ENCODE measurements around the gene HPGDS. TPM values are rescaled to one million over a fixed set of nuclear protein-coding genes. Genes with fewer than 3 reads are reported as not detected.

HPGDS gene
- total RNA-seq, 1 donor: not detected

DNA sequence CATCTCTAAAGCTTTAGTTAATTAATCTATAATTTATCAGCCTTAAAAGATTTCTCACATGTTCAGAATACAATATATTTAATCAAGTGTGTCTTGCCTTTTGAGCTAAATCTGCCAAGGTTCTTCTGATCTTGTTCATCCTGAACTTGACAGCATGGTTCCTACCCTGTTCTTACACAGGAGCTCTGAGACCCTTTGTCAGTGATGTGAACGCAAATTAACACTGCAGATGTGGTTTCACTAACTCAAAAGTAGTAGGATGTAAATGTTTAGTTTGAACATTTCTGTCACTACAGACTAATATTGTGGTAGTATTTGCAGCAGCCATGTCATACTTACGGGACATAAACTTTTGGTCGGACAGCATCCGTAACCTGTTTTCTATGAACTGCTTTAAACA lies 75.6 kb downstream of the HPGDS start:
- H3K4me3 ChIP-seq (ENCODE audit: low read depth, low read length): no peak overlapping the region
- TF ChIP-seq, protein P1, sequence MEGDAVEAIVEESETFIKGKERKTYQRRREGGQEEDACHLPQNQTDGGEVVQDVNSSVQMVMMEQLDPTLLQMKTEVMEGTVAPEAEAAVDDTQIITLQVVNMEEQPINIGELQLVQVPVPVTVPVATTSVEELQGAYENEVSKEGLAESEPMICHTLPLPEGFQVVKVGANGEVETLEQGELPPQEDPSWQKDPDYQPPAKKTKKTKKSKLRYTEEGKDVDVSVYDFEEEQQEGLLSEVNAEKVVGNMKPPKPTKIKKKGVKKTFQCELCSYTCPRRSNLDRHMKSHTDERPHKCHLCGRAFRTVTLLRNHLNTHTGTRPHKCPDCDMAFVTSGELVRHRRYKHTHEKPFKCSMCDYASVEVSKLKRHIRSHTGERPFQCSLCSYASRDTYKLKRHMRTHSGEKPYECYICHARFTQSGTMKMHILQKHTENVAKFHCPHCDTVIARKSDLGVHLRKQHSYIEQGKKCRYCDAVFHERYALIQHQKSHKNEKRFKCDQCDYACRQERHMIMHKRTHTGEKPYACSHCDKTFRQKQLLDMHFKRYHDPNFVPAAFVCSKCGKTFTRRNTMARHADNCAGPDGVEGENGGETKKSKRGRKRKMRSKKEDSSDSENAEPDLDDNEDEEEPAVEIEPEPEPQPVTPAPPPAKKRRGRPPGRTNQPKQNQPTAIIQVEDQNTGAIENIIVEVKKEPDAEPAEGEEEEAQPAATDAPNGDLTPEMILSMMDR (IDR thresholded peaks at IDR 0.05; ENCODE audit: insufficient read depth, low read depth, low read length): no peak
- DNase-seq (ENCODE audit: low read depth): no peak

DNA sequence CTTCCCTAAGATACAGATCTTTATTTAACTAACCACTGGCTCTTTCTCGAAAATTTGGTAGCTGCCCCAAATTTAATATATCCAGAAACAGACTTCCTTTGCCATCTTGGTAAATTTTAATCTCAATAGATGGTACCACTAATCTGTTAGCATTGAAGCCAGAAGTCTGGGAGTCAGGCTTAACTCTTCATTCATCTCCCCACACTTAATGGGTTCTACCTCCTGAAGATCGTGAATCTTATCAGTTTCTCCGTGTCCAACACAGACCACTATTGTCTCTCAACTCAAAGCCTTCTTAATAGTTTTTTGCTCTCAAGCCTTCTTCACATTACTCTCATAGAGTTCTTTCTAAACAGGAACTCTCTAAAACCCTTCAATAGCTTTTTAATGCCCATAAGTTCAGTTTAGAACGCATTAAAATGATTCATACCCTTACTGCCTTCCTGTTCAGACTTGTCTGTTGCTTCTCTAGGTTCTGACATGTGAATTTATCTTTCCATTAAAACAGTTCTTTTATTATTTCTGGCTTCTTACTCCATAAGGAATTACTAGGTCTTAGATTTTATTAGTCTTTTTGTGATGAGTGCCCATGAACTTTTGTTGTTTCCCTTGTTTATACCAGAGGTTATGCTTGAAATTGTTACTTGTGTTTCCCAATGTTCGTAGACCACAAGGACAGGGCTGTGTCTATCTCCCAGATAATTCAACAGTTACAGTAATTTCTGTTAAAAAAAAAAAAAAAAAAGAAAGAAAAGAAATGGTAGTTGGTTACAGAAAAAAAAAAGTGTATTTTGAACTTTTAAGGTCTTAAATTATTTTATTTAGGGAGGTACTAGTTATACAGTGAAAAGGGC lies 80.2 kb downstream of the HPGDS start:
- no peak overlapping the region for H3K4me3 ChIP-seq (ENCODE audit: low read depth, low read length)
- TF ChIP-seq, protein P1 (IDR thresholded peaks at IDR 0.05; ENCODE audit: insufficient read depth, low read depth, low read length): no peak
- peak; percentile 25 for DNase-seq (ENCODE audit: low read depth)

DNA sequence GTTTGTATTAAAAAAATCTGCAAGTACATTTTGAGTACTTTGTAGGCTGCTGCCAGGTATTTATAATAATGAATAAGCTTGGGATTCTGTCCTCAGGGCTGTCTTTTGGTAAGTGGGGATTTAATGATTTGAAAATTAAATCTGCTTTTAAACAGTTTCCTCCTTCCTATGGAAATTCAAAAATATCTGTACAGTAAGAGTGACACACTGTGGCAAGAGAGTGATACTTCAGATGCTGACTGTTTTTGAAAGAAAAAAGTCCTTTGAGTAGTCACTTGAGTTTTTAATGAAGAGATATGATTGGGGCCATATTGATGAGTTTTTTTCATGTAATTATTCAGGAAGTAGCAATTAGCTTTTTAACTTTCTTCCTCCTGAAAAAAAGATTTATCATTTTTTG lies 85.8 kb downstream of the HPGDS start:
- DNase-seq (ENCODE audit: low read depth): no peak
- TF ChIP-seq, protein P1 (IDR thresholded peaks at IDR 0.05; ENCODE audit: insufficient read depth, low read depth, low read length): no peak
- H3K4me3 ChIP-seq (ENCODE audit: low read depth, low read length): no peak overlapping the region

DNA sequence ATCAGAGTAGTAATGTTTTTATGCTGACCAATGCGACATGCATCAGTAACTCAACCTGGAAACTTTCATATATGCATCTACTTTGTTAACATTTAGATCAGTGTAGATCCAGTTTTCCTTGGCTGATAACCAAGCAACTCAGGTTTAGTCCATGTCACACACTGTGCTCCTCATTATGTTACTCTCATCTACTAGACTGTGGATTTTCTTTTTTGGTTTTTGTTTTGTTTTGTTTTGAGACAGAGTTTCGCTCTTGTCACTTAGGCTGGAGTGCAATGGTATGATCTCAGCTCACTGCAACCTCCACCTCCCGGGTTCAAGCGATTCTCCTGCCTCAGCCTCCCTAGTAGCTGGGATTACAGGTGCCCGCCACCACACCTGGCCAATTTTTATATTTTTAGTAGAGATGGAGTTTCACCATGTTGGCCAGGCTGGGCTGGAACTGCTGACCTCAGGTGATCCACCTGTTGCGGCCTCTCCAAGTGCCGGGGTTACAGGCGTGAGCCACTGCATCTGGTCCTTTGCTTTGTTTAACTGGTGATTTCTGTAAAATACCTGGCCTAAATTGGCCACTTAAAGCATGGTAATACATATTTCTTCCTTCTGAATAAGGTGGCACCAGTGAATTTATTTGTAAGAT lies 86.4 kb downstream of the HPGDS start:
- no peak for DNase-seq (ENCODE audit: low read depth)
- TF ChIP-seq, protein P1 (IDR thresholded peaks at IDR 0.05; ENCODE audit: insufficient read depth, low read depth, low read length): no peak
- H3K4me3 ChIP-seq (ENCODE audit: low read depth, low read length): no peak overlapping the region

DNA sequence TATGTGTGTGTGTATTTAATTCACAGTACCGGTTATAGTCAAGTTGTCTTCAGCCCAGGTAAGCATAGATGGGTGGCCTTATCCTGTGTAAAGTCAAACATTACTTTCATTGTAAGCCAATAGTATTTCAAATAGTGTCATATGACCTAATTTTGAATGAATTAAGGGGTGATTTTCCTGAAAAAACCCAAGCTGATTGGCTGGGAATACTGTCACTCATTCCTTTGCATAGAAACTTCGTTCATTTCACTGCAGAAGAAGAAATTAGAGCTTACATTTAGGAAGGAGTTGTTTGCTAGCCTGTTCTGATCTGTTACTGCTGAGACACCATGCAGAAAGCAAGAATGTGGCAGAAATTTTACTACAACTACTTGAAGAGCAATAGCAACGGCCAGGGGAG lies 89.6 kb downstream of the HPGDS start:
- TF ChIP-seq, protein P1 (IDR thresholded peaks at IDR 0.05; ENCODE audit: insufficient read depth, low read depth, low read length): no peak
- no peak for DNase-seq (ENCODE audit: low read depth)
- H3K4me3 ChIP-seq (ENCODE audit: low read depth, low read length): no peak overlapping the region

DNA sequence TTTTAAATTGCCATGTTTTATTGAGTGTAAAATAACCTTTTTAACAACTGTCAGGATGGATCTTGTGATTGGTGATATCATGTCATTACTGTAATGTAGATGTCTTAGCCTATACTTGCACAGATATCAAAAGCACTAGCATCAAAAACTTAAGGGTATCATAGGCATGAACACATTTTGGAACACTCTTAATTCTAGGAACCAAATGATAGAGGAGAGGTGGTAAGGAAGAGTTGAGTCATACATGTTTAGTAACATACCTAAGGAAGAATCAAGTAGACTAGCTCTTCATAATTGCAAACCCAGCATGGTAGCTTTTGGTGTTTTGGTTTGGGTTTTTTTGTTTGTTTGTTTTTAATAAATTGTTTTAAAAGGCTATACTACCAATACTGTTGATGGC lies 91.5 kb downstream of the HPGDS start:
- no peak for DNase-seq (ENCODE audit: low read depth)
- no peak overlapping the region for H3K4me3 ChIP-seq (ENCODE audit: low read depth, low read length)
- TF ChIP-seq, protein P1 (IDR thresholded peaks at IDR 0.05; ENCODE audit: insufficient read depth, low read depth, low read length): no peak

Other genes starting within 250 kb of the HPGDS start
- gene SMARCAD1, start 135.0 kb downstream of the HPGDS start, total RNA-seq: 36.4 and 56.1 TPM in 2 replicates
- 259 and 370 TPM in 2 replicates for gene PDLIM5, start 109.1 kb upstream of the HPGDS start, total RNA-seq